H9 (cell line): ENCODE results near the gene FEZF1. TPM values are rescaled to one million over a fixed set of nuclear protein-coding genes. Genes with fewer than 3 reads are reported as not detected.

Experiments used
- DNase-seq: peaks from one replicate; pipeline ENCODE4 v3.0.0-alpha.2; 2017
- H2AFZ ChIP-seq: one replicate; pipeline ENCODE4 v1.6.1; 2013; ENCODE audit warnings: mild to moderate bottlenecking, low read length, control low read depth, moderate library complexity
- H2AK5ac ChIP-seq: 2 replicates; pipeline ENCODE4 v1.6.1; 2013; ENCODE audit warnings: low read length, control low read depth, mixed read lengths; ENCODE audit not compliant: insufficient read length
- H2BK120ac ChIP-seq: one replicate; pipeline ENCODE4 v1.6.1; 2013; ENCODE audit warnings: low read depth, mild to moderate bottlenecking, low read length, control low read depth, inconsistent platforms; ENCODE audit not compliant: poor library complexity, severe bottlenecking
- H2BK12ac ChIP-seq: 2 replicates; pipeline ENCODE4 v1.6.1; 2013; ENCODE audit warnings: low read length, control low read depth, mixed read lengths, low read depth; ENCODE audit not compliant: insufficient read length
- H2BK15ac ChIP-seq: 2 replicates; pipeline ENCODE4 v1.6.1; 2013; ENCODE audit warnings: low read depth, low read length, control low read depth
- H2BK20ac ChIP-seq: one replicate; pipeline ENCODE4 v1.6.1; 2013; ENCODE audit warnings: low read depth, mild to moderate bottlenecking, low read length, control low read depth, inconsistent platforms; ENCODE audit not compliant: poor library complexity, severe bottlenecking
- H2BK5ac ChIP-seq: 2 replicates; pipeline ENCODE4 v1.6.1; 2013; ENCODE audit warnings: low read length, control low read depth, mixed read lengths; ENCODE audit not compliant: insufficient read length
- H3K14ac ChIP-seq: 2 replicates; pipeline ENCODE4 v1.6.1; 2013; ENCODE audit warnings: low read length, control low read depth; ENCODE audit not compliant: insufficient read depth
- H3K18ac ChIP-seq: 2 replicates; pipeline ENCODE4 v1.6.1; 2013; ENCODE audit warnings: low read depth, mild to moderate bottlenecking, mixed read lengths, low read length, control low read depth; ENCODE audit not compliant: insufficient read length
- H3K23ac ChIP-seq: 2 replicates; pipeline ENCODE4 v1.6.1; 2013; ENCODE audit warnings: low read length, control low read depth, mixed read lengths, low read depth; ENCODE audit not compliant: insufficient read length
- H3K23me2 ChIP-seq: 2 replicates; pipeline ENCODE4 v1.6.1; 2013; ENCODE audit warnings: low read depth, mild to moderate bottlenecking, mixed read lengths, low read length, control low read depth; ENCODE audit not compliant: insufficient read length, poor library complexity, severe bottlenecking
- H3K27ac ChIP-seq: 2 replicates; pipeline ENCODE4 v1.5.1; 2013; ENCODE audit warnings: low read length, control low read depth, mixed read lengths, low read depth; ENCODE audit not compliant: insufficient read length
- H3K27me3 ChIP-seq: 2 replicates; pipeline ENCODE4 v1.6.1; 2013; ENCODE audit warnings: low read length, control low read depth, inconsistent platforms; ENCODE audit not compliant: insufficient read depth
- H3K4ac ChIP-seq: 2 replicates; pipeline ENCODE4 v1.6.1; 2013; ENCODE audit warnings: low read depth, mild to moderate bottlenecking, control low read depth, inconsistent platforms, low read length, moderate library complexity
- H3K4me1 ChIP-seq: 2 replicates; pipeline ENCODE4 v1.6.1; 2013; ENCODE audit warnings: low read length, control low read depth, inconsistent platforms; ENCODE audit not compliant: insufficient read depth
- H3K4me2 ChIP-seq: 2 replicates; pipeline ENCODE4 v1.6.1; 2013; ENCODE audit warnings: low read length, control low read depth, mixed read lengths; ENCODE audit not compliant: insufficient read length, insufficient read depth
- H3K56ac ChIP-seq: 2 replicates; pipeline ENCODE4 v1.6.1; 2013; ENCODE audit warnings: low read depth, mild to moderate bottlenecking, mixed read lengths, low read length, control low read depth; ENCODE audit not compliant: insufficient read length
- H3K79me1 ChIP-seq: 2 replicates; pipeline ENCODE4 v1.6.1; 2013; ENCODE audit warnings: low read depth, mild to moderate bottlenecking, moderate library complexity, low read length, control low read depth, inconsistent platforms; ENCODE audit not compliant: insufficient read depth, poor library complexity, severe bottlenecking
- H3K79me2 ChIP-seq: 2 replicates; pipeline ENCODE4 v1.6.1; 2013; ENCODE audit warnings: low read length, control low read depth, inconsistent platforms; ENCODE audit not compliant: insufficient read depth
- H3K9ac ChIP-seq: 2 replicates; pipeline ENCODE4 v1.6.1; 2013; ENCODE audit warnings: low read length, control low read depth, mixed read lengths; ENCODE audit not compliant: insufficient read length; ENCODE audit errors: extremely low read depth
- H3K9me3 ChIP-seq: one replicate; pipeline ENCODE4 v1.6.1; 2013; ENCODE audit warnings: low read depth, low read length, inconsistent platforms; ENCODE audit not compliant: control insufficient read depth
- H3T11ph ChIP-seq: one replicate; pipeline ENCODE4 v1.6.1; 2013; ENCODE audit warnings: mild to moderate bottlenecking, low read length, control low read depth, inconsistent platforms
- H4K20me1 ChIP-seq: one replicate; pipeline ENCODE4 v1.6.1; 2013; ENCODE audit not compliant: control insufficient read depth, insufficient read length, insufficient read depth
- H4K5ac ChIP-seq: 2 replicates; pipeline ENCODE4 v1.6.1; 2013; ENCODE audit warnings: low read depth, mild to moderate bottlenecking, mixed read lengths, low read length, control low read depth; ENCODE audit not compliant: insufficient read length
- H4K8ac ChIP-seq: replicated peaks from 2 replicates; pipeline ENCODE4 v1.6.1; 2013; ENCODE audit warnings: low read length, control low read depth, mixed read lengths, low read depth; ENCODE audit not compliant: insufficient read length
- H4K91ac ChIP-seq: 2 replicates; pipeline ENCODE4 v1.6.1; 2013; ENCODE audit warnings: low read depth, mild to moderate bottlenecking, moderate library complexity, mixed read lengths, low read length, control low read depth; ENCODE audit not compliant: insufficient read length
- H3K27ac Mint-ChIP-seq, 3 experiments: 2 replicates in 2 of 3; 3 replicates in 1 of 3; pipeline ENCODE4 v1.8.0; 2020 to 2021; ENCODE audit warnings: mixed read lengths in 3 of 3, mild to moderate bottlenecking in 1 of 3, moderate library complexity in 1 of 3
- H3K27me3 Mint-ChIP-seq: 2 replicates; pipeline ENCODE4 v1.8.0; 2021; ENCODE audit warnings: low read depth, mild to moderate bottlenecking, moderate library complexity, mixed read lengths
- H3K36me3 Mint-ChIP-seq, 3 experiments: 2 replicates in 2 of 3; 3 replicates in 1 of 3; pipeline ENCODE4 v1.8.0; 2020 to 2021; ENCODE audit warnings: low read depth in 3 of 3, mixed read lengths in 3 of 3; ENCODE audit not compliant: insufficient read depth in 1 of 3
- H3K4me1 Mint-ChIP-seq, 2 experiments: 2 replicates each; pipeline ENCODE4 v1.8.0; 2020; ENCODE audit warnings: mixed read lengths in 2 of 2
- H3K4me3 Mint-ChIP-seq, 2 experiments: 2 replicates in 1 of 2; 3 replicates in 1 of 2; pipeline ENCODE4 v1.8.0; 2020 to 2021; ENCODE audit warnings: mild to moderate bottlenecking in 2 of 2, mixed read lengths in 2 of 2, moderate library complexity in 1 of 2
- H3K9me3 Mint-ChIP-seq, 2 experiments: 2 replicates in 1 of 2; 3 replicates in 1 of 2; pipeline ENCODE4 v1.8.0; 2020; ENCODE audit warnings: mild to moderate bottlenecking in 2 of 2, mixed read lengths in 2 of 2, moderate library complexity in 1 of 2
- CTCF ChIP-seq: fragments of 200-600 bp; sonication (generic); conservative IDR thresholded peaks from 3 replicates; pipeline ENCODE4 v1.8.0; 2021; ENCODE audit warnings: antibody characterized with exemption, mild to moderate bottlenecking
- WGBS: extraction: QIAGEN DNeasy Blood & Tissue Kit; methylation state at CpG from one replicate; pipeline ENCODE4 v1.1.7; 2013; ENCODE audit warnings: missing lambda C conversion rate, low lambda C conversion rate, mixed read lengths; ENCODE audit not compliant: insufficient read length; ENCODE audit errors: extremely low coverage; 5-methylcytosine and 5-hydroxymethylcytosine counted together
- total RNA-seq: library from RNA; stranded (reverse); gene quantifications from 2 replicates; pipeline ENCODE4 v1.2.1, GENCODE V29; 2021

FEZF1 gene
- total RNA-seq, 1 experiment from 2014 or later, result 37.8 TPM

- H3K4me1 ChIP-seq, result peaks cover 5% of the 10 kb centered on the region
- H4K91ac ChIP-seq, result no peak overlapping the region
- no peaks in the 10 kb centered on the region for H3K27me3 ChIP-seq
- Mint-ChIP-seq H3K4me1 (peaks cover 49% of the 10 kb centered on the region in 2 experiments), H3K9me3 (no peaks in the 10 kb centered on the region), H3K27ac (no peak overlapping the region), H3K36me3 (no peaks in the 10 kb centered on the region), H3K4me3 (no peak overlapping the region), H3K27me3 (no peaks in the 10 kb centered on the region)
- H4K5ac ChIP-seq, result no peak overlapping the region
- no peak overlapping the region for H2BK5ac ChIP-seq
- H2AK5ac ChIP-seq, result no peak overlapping the region
- no CpG with 5 or more reads among the region's 1 CpG for WGBS
- H3K14ac ChIP-seq, result no peak overlapping the region
- no peaks in the 10 kb centered on the region for H3K79me1 ChIP-seq
- H2AFZ ChIP-seq, result no peak overlapping the region
- no peak overlapping the region for H3K4me2 ChIP-seq
- no peak overlapping the region for H2BK20ac ChIP-seq
- H3K23me2 ChIP-seq, result peaks cover 2% of the 10 kb centered on the region
- no peak overlapping the region for H3T11ph ChIP-seq
- no peak overlapping the region for H3K9ac ChIP-seq
- H4K20me1 ChIP-seq, result no peaks in the 10 kb centered on the region
- no peak overlapping the region for H3K4ac ChIP-seq
- no peak overlapping the region for H3K27ac ChIP-seq
- no peak overlapping the region for H2BK12ac ChIP-seq
- H3K79me2 ChIP-seq, result no peaks in the 10 kb centered on the region
- no peak overlapping the region for H4K8ac ChIP-seq
- H2BK15ac ChIP-seq, result no peak overlapping the region
- no peak overlapping the region for H2BK120ac ChIP-seq
- TF ChIP-seq CTCF, result no peak
- no peak overlapping the region for H3K18ac ChIP-seq
- no peak overlapping the region for H3K56ac ChIP-seq
- H3K23ac ChIP-seq, result no peak overlapping the region
- DNase-seq, result no peak
- no peaks in the 10 kb centered on the region for H3K9me3 ChIP-seq
These were observed 35.9 kb upstream of the FEZF1 start for GRCh38 chr7:122340427-122340826.
